Peyer's patch (tissue), 4 donors: Measurements from ENCODE around the gene SMYD3.

Source experiments
- CTCF ChIP-seq, 6 experiments: fragments of 450-650 bp in 4 of 6; fragments of 200-600 bp in 2 of 6; sonication (generic) in 1 of 6; IDR thresholded peaks; one replicate each; pipeline ENCODE4 v1.5.1; 2017 to 2019; ENCODE audit warnings: antibody characterized with exemption in 6 of 6, mild to moderate bottlenecking in 3 of 6, moderate library complexity in 1 of 6
- POLR2A ChIP-seq, 2 donors: fragments of 450-650 bp; IDR thresholded peaks; one replicate each; pipeline ENCODE4 v1.5.1; 2017; ENCODE audit warnings: antibody characterized with exemption in 2 of 2, mild to moderate bottlenecking in 2 of 2, moderate library complexity in 2 of 2

DNA sequence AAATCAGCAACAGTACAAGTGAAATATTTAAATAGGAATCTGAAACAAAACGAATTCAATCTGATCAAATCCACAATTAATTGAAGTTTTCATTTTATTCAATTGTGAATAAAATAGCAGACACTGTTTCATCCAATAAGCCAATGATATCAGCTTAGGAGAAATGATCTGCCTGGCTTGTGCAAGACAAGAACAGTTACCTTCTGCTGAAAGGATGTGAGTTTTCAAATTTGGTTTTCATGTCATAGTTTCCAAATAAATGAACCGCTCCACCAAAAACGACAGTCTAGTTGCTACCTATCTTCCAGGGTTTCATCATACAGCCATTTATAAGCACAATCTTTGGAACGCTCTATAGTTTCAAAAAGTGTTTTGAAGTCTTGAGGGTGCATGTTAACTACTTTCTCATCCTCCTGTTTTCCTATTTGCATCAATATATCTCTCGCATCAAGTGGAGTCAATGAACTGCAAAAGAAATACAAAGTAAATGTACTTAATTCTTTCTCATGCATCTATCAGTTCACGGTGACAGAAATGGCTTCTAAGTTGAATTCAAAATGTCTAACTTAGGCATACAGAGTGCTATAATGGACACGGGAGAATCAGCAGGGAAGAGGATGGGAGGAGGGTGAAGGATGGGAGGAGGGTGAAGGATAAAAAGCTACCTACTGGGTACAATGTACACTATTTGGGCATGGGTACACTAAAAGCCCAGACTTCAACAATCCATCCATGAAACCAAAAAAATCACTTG is 33.8 kb upstream of the SMYD3 start:
- no peak for TF ChIP-seq POLR2A (IDR thresholded peaks at IDR 0.05)
- no peak for TF ChIP-seq CTCF (IDR thresholded peaks at IDR 0.05)
